Measurements from ENCODE around the gene TNRC6A.

The TNRC6A gene

GRCh38 chr16:24729243-24729950 is at the start of gene TNRC6A:
Gene TNRC6A (plus strand): TSS chr16:24729651. CDS start chr16:24729842, 191 bp downstream.
- Histone ChIP-seq H3K36me3 (ENCODE audit: low read length) (peaks cover 7% of the 10 kb centered on the region; the same call in 1 of the 2 replicates), H3K27ac (ENCODE audit: low read depth, low read length) (peak within 1 kb of the TSS; percentile 62), H3K27me3 (ENCODE audit: low read length) (no peaks in the 10 kb centered on the region), H4K20me1 (ENCODE audit: low read depth, low read length) (no peaks in the 10 kb centered on the region), H3K9me3 (ENCODE audit: insufficient read depth, low read length) (no peaks in the 10 kb centered on the region), H3K9me2 (replicated peaks; ENCODE audit: insufficient read depth, low read length) (no peaks in the 10 kb centered on the region), H3K79me2 (ENCODE audit: insufficient read depth, low read length) (peaks cover 51% of the 10 kb centered on the region), H2AFZ (ENCODE audit: low read depth, low read length, severe bottlenecking) (peak within 1 kb of the TSS; percentile 99), H3K4me2 (ENCODE audit: low read depth, low read length, poor library complexity, severe bottlenecking) (peak within 1 kb of the TSS; percentile 94), H3F3A (ENCODE audit: insufficient read depth) (peaks cover 4% of the 10 kb centered on the region; the same call in 1 of the 2 replicates), H3K4me3 (ENCODE audit: insufficient read depth, low read length, poor library complexity, severe bottlenecking) (peak within 1 kb of the TSS; percentile 99), H3K9ac (ENCODE audit: low read length) (peak within 1 kb of the TSS; percentile 72)
- TF ChIP-seq CTCF (IDR thresholded peaks at IDR 0.05; ENCODE audit: insufficient read depth, low read length, poor library complexity, severe bottlenecking) (no peak), EZH2phosphoT487 (conservative IDR thresholded peaks at IDR 0.05; ENCODE audit: low read length) (no peak)

DNA sequence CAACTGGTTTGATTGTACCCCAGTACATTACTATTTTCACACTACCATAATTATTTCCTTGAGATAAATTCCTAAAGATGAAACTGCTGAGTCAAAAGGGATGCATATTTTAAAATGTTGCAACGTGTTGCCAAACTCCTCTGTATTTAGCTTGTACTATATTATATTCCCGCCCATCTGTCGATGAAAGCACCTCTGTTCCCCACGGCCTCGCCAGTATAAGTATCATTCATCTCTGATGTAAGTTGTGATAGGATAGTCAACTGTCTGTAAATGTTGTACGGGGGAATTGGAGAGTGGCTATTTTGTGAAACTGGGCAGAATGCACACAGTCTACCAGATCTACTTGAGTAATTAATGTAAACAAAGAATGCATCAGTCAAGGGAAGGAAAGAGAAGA is 47.7 kb upstream of the TNRC6A start:
- Histone ChIP-seq H3K79me2 (ENCODE audit: insufficient read depth, low read length) (no peaks in the 10 kb centered on the region), H4K20me1 (ENCODE audit: low read depth, low read length) (no peaks in the 10 kb centered on the region), H3K9ac (ENCODE audit: low read length) (no peak overlapping the region), H3K9me3 (ENCODE audit: insufficient read depth, low read length) (no peaks in the 10 kb centered on the region), H3K36me3 (ENCODE audit: low read length) (no peaks in the 10 kb centered on the region), H3K27ac (ENCODE audit: low read depth, low read length) (no peak overlapping the region), H3K27me3 (ENCODE audit: low read length) (0 out of 2 replicates have a peak, but pooled peaks cover 3% of the 10 kb centered on the region), H3K4me2 (ENCODE audit: low read depth, low read length, poor library complexity, severe bottlenecking) (no peak overlapping the region), H3K9me2 (replicated peaks; ENCODE audit: insufficient read depth, low read length) (no peaks in the 10 kb centered on the region), H3F3A (ENCODE audit: insufficient read depth) (no peaks in the 10 kb centered on the region), H3K4me3 (ENCODE audit: insufficient read depth, low read length, poor library complexity, severe bottlenecking) (no peak overlapping the region), H2AFZ (ENCODE audit: low read depth, low read length, severe bottlenecking) (no peak overlapping the region)
- TF ChIP-seq CTCF (IDR thresholded peaks at IDR 0.05; ENCODE audit: insufficient read depth, low read length, poor library complexity, severe bottlenecking) (no peak), EZH2phosphoT487 (conservative IDR thresholded peaks at IDR 0.05; ENCODE audit: low read length) (no peak)

DNA sequence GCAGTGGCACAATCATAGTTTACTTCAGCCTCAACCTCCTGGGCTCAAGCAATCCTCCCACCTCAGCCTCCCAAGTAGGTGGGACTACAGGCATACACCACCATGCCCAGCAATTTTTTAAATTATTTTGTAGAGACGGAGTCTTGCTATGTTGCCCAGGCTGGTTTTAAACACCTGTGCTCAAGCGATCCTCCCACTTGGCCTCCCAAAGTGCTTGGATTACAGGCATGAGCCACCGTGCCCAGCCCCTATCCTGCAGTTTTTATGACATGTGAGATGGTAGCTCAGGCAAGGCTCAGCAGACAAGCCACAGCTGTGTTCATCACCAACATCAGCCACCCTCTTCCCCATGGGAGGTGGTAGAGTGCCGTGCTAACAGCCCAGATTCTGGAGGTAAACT is 46.2 kb upstream of the TNRC6A start:
- Histone ChIP-seq H3K9me3 (ENCODE audit: insufficient read depth, low read length) (no peaks in the 10 kb centered on the region), H3K9me2 (replicated peaks; ENCODE audit: insufficient read depth, low read length) (no peaks in the 10 kb centered on the region), H3K79me2 (ENCODE audit: insufficient read depth, low read length) (no peaks in the 10 kb centered on the region), H3K36me3 (ENCODE audit: low read length) (no peaks in the 10 kb centered on the region), H3F3A (ENCODE audit: insufficient read depth) (no peaks in the 10 kb centered on the region), H3K4me2 (ENCODE audit: low read depth, low read length, poor library complexity, severe bottlenecking) (no peak overlapping the region), H2AFZ (ENCODE audit: low read depth, low read length, severe bottlenecking) (no peak overlapping the region), H3K9ac (ENCODE audit: low read length) (no peak overlapping the region), H3K27ac (ENCODE audit: low read depth, low read length) (no peak overlapping the region), H3K27me3 (ENCODE audit: low read length) (0 out of 2 replicates have a peak, but pooled peaks cover 3% of the 10 kb centered on the region), H3K4me3 (ENCODE audit: insufficient read depth, low read length, poor library complexity, severe bottlenecking) (no peak overlapping the region), H4K20me1 (ENCODE audit: low read depth, low read length) (no peaks in the 10 kb centered on the region)
- TF ChIP-seq CTCF (IDR thresholded peaks at IDR 0.05; ENCODE audit: insufficient read depth, low read length, poor library complexity, severe bottlenecking) (no peak), EZH2phosphoT487 (conservative IDR thresholded peaks at IDR 0.05; ENCODE audit: low read length) (no peak)

All from SU-DHL-6 (cell line).